ENCODE measurements around the gene ARHGEF11.

ARHGEF11 gene

DNA sequence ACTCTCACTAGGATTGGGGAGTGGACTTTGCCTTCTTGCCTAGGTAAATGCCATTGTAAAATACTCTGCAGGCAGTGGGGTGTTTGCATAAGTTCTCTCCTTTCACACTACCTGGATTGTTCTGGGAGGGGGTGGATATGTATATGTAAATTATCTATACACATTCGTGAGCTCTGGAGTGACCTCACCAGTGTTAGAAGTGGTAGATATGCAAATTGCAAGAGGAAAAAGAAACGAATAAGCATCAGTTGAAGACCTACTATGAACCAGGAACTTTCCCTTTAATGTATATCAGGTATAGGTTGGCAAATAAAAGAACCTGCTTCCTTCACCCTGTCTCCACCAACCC is 1.5 kb upstream of the ARHGEF11 start:
- DNase-seq, result no peak

- no peak for DNase-seq
Measured at GRCh38 chr1:157044326-157044725, 1.2 kb downstream of the ARHGEF11 start.

- DNase-seq, result no peak
Measured at GRCh38 chr1:157043685-157044084, 1.9 kb downstream of the ARHGEF11 start.

- no peak for DNase-seq
Measured at GRCh38 chr1:157042846-157043245, 2.7 kb downstream of the ARHGEF11 start.

- no peak for DNase-seq
Measured at GRCh38 chr1:157040802-157041201, 4.7 kb downstream of the ARHGEF11 start.

- no peak for DNase-seq
Measured at GRCh38 chr1:157035121-157035520, 10.4 kb downstream of the ARHGEF11 start.

- DNase-seq, result no peak
Measured at GRCh38 chr1:157034137-157034800, 11.3 kb downstream of the ARHGEF11 start.

DNA sequence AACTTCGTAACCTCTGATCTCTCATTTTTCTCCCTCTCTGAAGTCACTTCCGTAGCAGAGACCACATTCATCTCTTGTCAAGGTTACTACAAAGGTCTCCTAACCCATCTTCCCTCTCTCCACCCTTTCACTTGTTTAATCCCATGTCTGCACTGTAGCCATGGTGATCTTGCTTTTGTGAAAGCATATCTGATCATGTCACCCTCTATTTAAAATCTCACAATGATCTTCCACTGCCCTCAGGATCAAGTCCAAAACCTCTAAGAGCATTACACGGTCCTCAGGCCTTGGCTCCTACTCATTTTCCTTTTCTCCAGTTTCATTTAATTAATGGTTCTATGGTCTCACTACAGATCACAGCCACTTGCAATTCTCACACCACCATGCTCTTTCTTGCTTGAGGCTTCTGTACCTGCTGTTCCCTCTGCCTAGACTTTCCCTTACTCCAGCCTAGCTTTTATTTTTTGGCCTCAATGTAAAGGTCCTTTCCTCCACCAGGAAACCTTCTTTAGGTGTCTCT is 12.1 kb downstream of the ARHGEF11 start:
- DNase-seq, result no peak

DNA sequence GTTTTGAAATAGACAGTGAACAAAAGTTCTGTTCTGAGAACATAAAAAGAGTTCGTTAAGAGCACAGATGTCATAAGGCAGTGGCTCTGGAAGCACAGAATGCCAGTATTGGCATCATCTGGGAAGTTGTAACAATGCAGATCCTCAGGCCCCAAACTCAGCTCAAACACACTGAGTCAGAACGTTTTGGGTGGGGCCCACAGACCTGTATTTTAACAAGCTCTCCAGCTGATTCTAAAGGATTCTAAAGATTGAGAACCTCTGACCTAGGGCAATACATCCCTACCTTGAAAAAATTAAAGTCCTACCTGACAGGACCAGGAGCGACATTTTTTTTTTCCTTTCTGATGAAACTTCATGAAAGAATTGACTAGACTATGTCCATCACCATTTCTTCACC is 13.2 kb downstream of the ARHGEF11 start:
- no peak for DNase-seq

DNA sequence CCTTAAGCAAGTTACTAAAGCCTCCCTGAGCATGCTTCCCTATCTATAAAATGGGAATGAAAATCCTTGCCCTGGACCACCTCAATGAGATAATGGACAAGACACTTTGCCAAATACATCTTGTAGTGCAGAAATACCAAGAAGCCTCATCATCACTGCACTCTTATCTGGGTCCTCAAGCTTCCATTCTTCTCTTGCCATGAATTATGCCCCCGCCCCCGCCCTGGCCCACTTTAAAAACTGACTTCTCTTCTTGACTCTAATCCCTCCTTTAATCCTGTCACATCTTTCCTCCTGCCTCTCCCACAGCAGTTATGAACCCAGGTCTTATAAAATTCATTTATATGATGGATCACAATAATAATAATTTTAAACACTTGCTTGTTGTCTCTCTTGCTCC is 14.8 kb downstream of the ARHGEF11 start:
- DNase-seq, result no peak

DNA sequence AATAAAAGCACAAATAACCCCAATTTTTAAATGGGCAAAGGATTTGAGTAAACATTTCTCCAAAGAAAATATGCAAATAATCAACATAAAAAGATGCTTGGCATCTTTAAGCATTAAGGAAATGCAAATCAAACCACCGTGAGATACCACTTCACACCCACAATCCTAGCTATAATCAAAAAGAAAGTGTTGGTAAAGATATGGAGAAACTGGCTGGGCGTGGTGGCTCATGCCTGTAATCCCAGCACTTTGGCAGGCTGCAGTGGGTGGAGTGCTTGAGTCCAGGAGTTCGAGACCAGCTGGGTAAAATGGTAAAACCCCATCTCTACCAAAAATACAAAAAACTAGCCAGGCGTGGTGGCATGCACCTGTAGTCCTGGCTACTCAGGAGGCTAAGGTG is 16.9 kb downstream of the ARHGEF11 start:
- DNase-seq, result no peak

DNA sequence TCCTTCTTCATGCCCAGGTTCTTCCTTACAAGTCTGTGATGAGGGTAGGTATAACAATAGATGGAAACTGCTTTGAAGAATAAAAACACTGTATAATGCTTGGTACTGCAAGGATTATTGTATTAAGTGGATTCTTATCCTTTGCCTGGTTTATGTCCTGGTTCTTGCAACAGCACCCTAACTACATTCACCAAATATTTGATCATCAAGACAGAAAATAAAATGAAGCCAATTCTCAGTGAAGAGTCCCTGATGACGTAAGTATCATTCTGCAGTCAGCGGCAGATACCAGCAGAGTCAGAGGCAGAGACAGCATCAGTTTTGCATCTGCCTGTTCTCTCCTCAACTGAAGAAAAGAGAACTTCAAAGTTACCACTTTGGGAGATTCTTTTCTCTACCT is 19.7 kb downstream of the ARHGEF11 start:
- no peak for DNase-seq

GRCh38 chr1:157025385-157025784 is 20.2 kb downstream of the ARHGEF11 start:
- no peak for DNase-seq

GRCh38 chr1:157021688-157022087 is 23.9 kb downstream of the ARHGEF11 start:
- DNase-seq, result no peak

DNA sequence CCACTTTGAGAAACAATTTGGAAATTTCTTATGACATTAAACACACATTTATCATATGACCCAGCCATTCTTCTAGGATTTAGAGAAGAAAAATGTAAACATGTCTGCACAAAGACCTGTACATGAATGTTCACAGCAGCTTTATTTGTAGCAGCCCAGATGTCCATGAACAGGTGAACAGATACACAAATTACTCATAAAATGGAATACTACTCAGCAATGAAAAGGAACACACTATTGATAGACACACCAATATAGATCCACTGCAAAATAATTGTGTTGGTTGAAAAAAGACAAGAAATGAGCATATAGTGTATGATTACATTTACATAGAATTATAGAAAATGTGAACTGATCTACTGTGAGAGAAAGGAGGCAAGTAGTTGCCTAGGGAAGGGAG is 26.1 kb downstream of the ARHGEF11 start:
- DNase-seq, result no peak

DNA sequence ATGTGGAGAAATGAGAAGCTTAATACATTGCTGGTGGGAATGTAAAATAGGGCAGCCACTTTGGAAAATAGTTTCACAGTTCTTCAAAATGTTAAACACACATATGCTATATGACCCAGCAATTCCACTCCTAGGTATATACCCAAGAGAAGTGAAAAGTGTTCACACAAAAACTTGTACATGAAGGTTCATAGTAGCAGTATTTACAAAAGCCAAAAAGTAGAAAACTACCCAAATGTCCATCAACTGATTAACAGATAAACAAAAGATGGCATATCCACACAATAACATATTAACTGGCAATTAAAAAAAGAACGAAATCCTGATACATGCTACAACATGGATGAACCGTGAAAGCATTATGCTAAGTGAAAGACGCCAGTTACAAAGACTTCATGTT is 33.7 kb downstream of the ARHGEF11 start:
- DNase-seq, result no peak

- no peak for DNase-seq
Measured at GRCh38 chr1:157008502-157008901, 37.0 kb downstream of the ARHGEF11 start.

- DNase-seq, result no peak
Measured at GRCh38 chr1:157007306-157007705, 38.2 kb downstream of the ARHGEF11 start.

DNA sequence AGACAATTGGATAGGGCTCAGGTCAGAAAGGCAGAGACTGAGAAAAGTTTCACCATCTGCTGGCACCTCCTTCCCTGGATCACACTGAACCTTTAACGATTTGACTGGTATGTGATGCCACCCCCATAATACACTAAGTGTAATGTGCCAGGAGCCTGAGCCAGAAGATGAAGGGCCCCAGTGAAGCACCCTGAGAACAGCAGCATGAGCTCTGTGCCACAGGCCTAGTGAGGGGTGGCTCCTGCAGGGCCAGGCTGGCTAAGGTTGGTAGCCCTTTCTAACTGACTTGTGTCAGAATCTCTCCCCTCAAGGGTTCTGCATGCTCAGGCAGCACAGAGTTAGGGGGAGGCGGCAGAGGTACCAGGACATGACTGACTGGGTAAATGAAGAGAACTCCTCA is 38.9 kb downstream of the ARHGEF11 start:
- no peak for DNase-seq

- no peak for DNase-seq
Measured at GRCh38 chr1:157005965-157006364, 39.6 kb downstream of the ARHGEF11 start.

DNA sequence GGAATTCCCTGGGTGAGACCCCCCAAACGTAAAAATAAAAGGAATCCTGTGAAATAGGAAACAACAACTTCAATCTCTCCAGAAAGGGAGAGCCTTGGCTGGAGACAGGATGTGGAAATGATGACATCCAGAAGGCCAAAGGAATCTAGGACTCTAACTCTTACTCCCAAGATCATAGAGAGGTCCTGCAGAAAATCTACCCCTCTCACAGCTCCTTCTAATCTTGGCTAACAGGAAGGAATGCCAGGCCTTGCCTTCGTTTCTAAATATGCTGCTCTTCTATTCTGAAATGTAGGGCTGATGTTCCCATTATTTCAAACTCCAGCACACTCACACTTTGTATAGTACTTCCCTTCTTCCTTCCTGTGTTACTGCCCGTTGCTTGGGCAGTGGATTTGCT is 40.7 kb downstream of the ARHGEF11 start:
- DNase-seq, result no peak

DNA sequence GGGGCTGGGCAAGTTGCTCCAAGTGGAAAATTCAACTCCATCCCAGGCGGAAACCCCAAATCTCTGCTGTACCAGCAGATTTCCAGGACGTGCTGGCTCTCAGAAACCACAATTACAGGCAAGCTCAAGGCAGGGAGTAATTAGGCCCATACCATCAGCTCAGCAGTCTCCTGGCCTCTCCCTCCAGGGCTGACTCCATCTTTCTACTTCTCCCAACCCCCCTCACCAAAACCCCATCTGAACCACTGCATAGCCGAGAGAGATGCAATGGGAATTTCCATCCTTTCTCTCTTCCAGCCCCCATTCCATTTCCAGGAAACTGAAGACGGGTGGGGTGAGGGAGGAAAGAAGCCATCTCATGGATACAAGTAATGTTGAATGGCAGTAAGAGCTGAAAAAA is 41.2 kb downstream of the ARHGEF11 start:
- DNase-seq, result no peak

DNA sequence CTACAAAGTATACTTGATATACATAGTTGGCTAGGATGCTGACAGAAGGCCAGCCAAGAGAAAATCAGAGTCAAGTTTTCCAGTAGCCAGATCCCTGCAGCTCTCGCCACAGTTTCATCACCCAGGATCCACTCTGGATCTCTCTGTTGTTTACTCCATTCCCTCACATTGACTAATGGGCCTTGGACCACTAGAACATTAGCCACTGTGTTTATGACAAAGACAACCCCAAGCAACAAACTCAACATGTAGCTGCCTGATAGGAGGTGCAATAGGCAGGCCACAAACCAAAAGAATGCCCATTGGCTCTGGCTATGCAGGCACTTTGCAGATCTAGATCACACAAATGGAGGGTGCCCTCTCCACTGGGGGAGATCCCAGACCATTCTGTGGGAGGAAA is 44.2 kb downstream of the ARHGEF11 start:
- DNase-seq, result no peak

DNA sequence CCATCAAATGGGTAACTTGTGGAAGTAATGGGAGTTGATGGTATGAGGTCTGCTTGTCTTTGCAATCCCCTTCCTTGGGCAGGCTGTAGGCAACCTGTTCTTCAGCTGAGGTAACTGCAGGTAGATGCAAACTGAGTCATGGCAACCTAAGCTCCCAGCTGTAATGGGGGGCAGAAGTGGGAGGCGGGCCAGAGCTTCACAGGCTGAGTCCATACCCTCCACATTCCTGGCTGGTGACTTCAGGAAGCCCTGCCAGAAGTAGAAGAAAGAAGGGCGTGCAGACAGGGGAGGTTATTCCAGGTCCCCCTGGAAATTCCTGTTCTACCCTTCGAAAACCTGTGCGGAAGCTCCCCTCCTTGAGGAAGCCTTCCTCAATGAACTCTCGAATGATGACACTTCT is 44.9 kb downstream of the ARHGEF11 start:
- no peak for DNase-seq

- DNase-seq, result no peak
Measured at GRCh38 chr1:156999596-157000320, 45.8 kb downstream of the ARHGEF11 start.
